GM19240 (cell line): ENCODE data around the gene ARFGAP1.

Experiments
- DNase-seq: peaks from one replicate; pipeline ENCODE4 v3.0.0; 2011; ENCODE audit warnings: low spot score; ENCODE audit not compliant: insufficient read length

Gene ARFGAP1

DNA sequence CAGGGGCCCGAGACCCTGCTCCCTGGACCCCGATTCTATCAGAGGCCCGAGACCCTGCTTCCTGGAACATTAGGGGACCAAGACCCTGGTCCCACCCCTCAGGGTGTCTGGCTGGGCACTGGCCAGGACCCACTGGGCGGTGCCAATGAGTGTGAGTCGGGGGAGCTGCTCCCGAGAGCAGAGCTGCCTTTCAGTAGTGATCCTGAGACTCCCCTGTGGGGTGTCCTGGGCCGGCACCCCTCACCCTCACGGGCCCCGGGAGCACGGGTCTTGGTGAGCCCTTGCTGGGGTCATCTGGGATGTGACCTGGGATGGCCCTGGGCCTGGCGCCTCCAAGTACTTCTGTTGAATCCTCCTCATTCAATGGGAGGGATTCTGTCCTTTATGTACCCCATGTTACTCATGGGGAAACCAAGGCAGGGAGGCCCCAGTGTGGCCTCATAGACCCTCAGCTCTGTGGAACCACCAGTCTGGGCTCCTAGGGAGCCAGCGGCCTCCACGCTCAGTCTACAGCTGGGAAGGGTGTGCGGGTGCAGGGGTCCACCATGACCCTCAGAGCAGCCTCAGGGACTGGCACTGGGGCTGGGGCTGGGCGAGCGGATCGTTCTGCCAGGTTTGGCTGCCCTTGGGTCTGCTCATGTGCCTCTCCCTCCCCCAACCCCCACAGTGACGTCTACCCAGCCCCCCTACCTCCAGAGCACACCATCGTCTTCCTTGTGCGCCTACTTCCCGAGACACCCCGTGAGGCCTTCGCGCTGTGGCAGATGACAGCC, 46.0 kb downstream of the ARFGAP1 start:
- no peak for DNase-seq

GRCh38 chr20:63319164-63320040, 46.8 kb downstream of the ARFGAP1 start:
- DNase-seq: no peak

GRCh38 chr20:63320041-63320511, 47.5 kb downstream of the ARFGAP1 start:
- DNase-seq: no peak

- no peak for DNase-seq
These were observed 48.1 kb downstream of the ARFGAP1 start for GRCh38 chr20:63320616-63321147.

DNA sequence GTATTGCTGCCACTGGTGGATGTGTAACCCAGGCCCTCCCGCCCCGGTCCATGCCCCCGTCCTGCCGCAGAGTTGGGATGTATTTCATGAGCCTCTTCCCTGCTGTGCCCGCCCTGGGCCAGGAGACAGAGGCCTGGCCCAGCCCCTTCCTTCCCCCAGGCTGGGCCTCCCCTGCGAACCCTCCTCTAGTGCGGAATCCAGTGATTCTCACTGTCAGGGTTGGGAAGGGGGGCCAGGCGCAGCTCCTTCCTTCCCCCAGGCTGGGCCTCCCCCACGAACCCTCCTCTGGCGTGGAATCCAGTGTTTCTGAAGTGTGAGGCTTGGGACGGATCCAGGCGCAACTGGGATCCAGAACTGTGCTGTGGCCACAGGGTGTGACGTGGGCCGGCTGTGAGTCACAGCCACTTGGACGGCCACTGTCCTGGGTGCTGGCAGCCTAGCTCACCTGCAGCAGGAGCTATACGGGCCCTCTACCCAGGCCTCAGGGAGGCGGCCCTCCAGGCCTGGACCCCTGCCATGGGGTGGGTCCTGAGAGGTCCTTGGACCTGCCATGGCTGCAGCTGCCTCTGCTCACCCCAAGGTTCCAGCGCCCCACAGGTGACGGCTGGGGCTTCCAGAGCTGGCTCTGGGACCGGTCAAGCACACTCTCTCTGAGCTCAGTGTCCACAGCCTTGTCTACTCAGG, 48.7 kb downstream of the ARFGAP1 start:
- DNase-seq: no peak

- no peak for DNase-seq
These were observed 49.7 kb downstream of the ARFGAP1 start for GRCh38 chr20:63322146-63322932.

DNA sequence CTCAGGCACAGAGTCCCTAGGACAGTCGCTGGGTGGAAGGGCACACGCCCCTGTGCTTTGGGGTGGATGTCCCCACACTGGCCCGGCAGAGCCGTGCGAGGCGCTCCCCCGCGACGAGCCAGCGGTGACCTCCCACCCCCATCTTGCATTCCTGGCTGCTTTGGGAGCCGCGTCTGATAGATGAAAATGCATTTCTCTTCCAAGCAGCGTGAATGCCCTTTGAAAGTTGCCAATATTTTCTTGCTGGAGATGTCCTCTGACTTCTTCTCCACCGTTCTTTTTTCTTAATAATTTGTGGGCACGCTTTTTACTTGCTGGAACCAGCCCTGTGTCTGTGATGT, 50.3 kb downstream of the ARFGAP1 start:
- no peak for DNase-seq

- no peak for DNase-seq
These were observed 50.9 kb downstream of the ARFGAP1 start for GRCh38 chr20:63323357-63323981.

GRCh38 chr20:63325021-63325471, 52.4 kb downstream of the ARFGAP1 start:
- DNase-seq: no peak

DNA sequence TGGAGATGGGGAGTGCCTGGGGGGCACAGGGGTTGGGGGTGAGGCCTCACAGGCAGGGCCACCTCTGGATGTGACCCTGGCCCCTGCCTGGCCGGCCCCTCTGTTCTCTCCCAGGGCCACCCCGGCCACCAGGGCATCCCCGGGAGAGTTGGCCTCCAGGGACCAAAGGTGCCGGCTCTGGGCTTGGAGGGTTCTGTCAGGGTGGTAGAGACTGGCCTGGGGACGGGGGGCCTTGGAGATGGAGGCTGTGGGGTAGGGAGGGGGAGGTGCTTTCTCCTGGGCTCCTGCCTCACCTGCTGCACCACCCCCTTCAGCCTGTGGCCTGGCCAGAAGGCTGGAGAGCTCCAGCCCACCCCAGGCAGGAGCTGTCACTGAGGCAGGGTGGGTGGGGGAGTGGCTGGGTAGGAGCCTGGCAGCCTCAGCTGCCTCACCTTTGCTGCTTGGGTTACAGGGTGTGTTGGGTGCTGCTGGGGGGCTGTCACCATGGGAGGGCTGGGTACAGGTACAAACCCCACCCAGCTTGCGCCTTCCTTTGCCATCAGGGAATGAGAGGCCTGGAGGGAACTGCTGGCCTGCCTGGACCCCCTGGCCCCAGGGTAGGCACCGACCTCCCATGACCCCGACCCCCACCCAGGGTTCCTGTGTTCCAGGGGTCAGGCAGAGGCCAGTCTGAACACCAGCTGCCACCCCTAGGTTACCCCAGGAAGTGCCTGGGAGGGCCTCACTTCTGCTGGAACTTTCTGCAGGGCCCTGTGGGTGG, 53.1 kb downstream of the ARFGAP1 start:
- DNase-seq: no peak

DNA sequence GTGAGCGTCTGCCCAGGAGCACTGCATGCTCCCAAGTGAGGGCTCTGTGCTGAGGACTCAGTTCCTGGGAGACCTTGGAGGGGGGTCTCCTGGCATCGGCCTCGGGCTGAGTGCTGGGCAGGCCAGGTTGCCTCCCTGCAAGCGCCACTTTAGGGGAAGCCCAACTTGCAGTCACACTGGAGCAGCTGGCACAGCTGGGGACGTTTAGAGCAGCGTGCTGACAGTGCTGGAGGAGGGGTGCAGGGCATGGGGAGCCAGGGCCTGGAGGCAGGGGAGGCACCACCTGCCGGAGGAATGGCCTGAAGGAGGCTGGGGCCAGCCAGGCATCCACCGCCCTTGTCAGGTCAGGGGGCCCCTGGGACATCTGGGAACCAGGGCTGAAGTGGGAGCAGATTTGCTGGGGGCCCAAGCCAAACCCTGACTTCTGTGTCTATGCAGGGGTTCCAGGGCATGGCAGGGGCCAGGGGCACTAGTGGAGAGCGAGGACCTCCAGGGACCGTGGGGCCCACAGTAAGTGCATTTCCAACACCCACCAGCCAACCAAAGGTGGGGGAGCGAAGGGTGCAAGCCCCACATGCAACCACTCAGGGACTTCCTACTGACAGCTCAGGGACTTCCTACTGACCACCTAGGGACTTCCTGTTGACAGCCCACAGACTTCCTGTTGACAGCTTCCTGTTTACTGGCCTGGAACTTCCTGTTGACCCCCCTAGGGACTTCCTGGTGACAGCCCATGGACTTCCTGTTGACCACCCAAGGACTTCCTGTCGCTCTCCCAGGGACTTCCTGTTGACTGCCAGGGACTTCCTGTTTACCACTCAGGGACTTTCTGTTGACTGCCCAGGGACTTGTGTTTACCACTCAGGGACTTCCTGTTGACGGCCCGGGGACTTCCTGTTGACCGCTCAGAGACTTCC, 54.0 kb downstream of the ARFGAP1 start:
- peak; percentile 34 for DNase-seq

- no peak for DNase-seq
These were observed 54.7 kb downstream of the ARFGAP1 start for GRCh38 chr20:63327231-63327745.

- DNase-seq: no peak
These were observed 55.5 kb downstream of the ARFGAP1 start for GRCh38 chr20:63328026-63328700.

- no peak for DNase-seq
These were observed 56.2 kb downstream of the ARFGAP1 start for GRCh38 chr20:63328718-63329275.

DNA sequence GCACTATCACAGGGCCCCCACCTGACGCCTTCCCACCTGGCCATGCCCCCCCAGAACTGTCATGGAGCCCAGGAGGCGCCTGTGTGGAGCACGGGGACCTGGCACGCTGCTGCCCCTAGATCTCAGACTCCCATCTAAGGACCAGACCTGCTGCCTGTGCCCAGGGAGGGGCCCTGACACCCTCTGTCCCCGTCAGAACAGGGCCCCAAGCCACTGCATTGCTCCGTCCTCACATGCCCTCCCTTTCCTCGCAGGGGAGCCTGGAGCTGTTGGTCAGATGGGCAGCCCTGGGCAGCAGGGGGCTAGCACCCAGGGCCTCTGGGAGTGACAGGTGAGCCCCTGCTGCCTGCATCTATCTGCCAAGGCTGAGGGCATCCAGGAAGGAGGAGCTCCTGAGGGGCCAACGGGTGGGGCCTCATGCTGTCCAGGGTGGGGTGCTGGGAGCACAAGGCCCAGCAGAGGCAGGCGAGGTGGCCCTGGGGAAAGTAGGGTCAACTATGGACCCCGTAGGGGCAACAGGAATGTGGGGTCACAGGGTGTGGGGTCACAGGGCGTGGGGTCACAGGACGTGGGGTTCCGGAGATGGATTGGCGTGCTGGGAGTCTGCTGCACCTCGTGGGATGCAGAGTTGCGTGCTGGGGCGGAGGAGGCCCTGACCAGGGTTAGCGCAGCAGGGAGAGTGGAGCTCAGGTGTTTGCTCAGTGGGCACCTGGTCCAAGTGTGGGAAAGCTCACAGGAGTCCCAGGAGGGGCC, 56.9 kb downstream of the ARFGAP1 start:
- no peak for DNase-seq

GRCh38 chr20:63330084-63330760, 57.6 kb downstream of the ARFGAP1 start:
- no peak for DNase-seq
